ENCODE results near the gene LARGE1.

The LARGE1 gene

GRCh38 chr22:33771136-33771535 lies 149.1 kb downstream of the LARGE1 start:
- DNase-seq: no peak

- no peak for DNase-seq
Observed at GRCh38 chr22:33770723-33771122, 149.6 kb downstream of the LARGE1 start.

- DNase-seq: no peak
Observed at GRCh38 chr22:33766091-33766490, 154.2 kb downstream of the LARGE1 start.

- DNase-seq: no peak
Observed at GRCh38 chr22:33758961-33759360, 161.3 kb downstream of the LARGE1 start.

GRCh38 chr22:33757802-33758483 lies 162.3 kb downstream of the LARGE1 start:
- no peak for DNase-seq

- no peak for DNase-seq
Observed at GRCh38 chr22:33757041-33757801, 163.1 kb downstream of the LARGE1 start.

- no peak for DNase-seq
Observed at GRCh38 chr22:33756508-33756949, 163.7 kb downstream of the LARGE1 start.

GRCh38 chr22:33748714-33749113 lies 171.6 kb downstream of the LARGE1 start:
- no peak for DNase-seq

- DNase-seq: no peak
Observed at GRCh38 chr22:33747576-33748180, 172.6 kb downstream of the LARGE1 start.

- DNase-seq: no peak
Observed at GRCh38 chr22:33747029-33747428, 173.2 kb downstream of the LARGE1 start.

- DNase-seq: no peak
Observed at GRCh38 chr22:33746501-33746928, 173.8 kb downstream of the LARGE1 start.

- DNase-seq: no peak
Observed at GRCh38 chr22:33745501-33745900, 174.8 kb downstream of the LARGE1 start.

- DNase-seq: no peak
Observed at GRCh38 chr22:33743756-33744155, 176.5 kb downstream of the LARGE1 start.

- DNase-seq: no peak
Observed at GRCh38 chr22:33741025-33741424, 179.3 kb downstream of the LARGE1 start.

- no peak for DNase-seq
Observed at GRCh38 chr22:33739516-33739915, 180.8 kb downstream of the LARGE1 start.

GRCh38 chr22:33737662-33738061 lies 182.6 kb downstream of the LARGE1 start:
- no peak for DNase-seq

GRCh38 chr22:33735978-33736377 lies 184.3 kb downstream of the LARGE1 start:
- no peak for DNase-seq

GRCh38 chr22:33728847-33729246 lies 191.4 kb downstream of the LARGE1 start:
- DNase-seq: no peak

GRCh38 chr22:33726294-33726734 lies 194.0 kb downstream of the LARGE1 start:
- no peak for DNase-seq

GRCh38 chr22:33723915-33724314 lies 196.4 kb downstream of the LARGE1 start:
- no peak for DNase-seq

- no peak for DNase-seq
Observed at GRCh38 chr22:33722816-33723215, 197.5 kb downstream of the LARGE1 start.

- no peak for DNase-seq
Observed at GRCh38 chr22:33720166-33720878, 200.0 kb downstream of the LARGE1 start.

GRCh38 chr22:33717694-33718396 lies 202.4 kb downstream of the LARGE1 start:
- DNase-seq: no peak

Data from CD4-positive, alpha-beta T cell treated with Interleukin-21 for 1 hour (primary cell).